ENCODE data around the gene L3MBTL4.

L3MBTL4 gene

GRCh38 chr18:5914951-5915350 is 499.8 kb downstream of the L3MBTL4 start:
- no peak for DNase-seq (ENCODE audit: low read depth)
- H3K4me3 ChIP-seq (ENCODE audit: low read depth, low read length): no peak overlapping the region
- no peak for TF ChIP-seq CTCF (IDR thresholded peaks at IDR 0.05; ENCODE audit: control insufficient read depth, extremely low read depth, insufficient read depth)

- no peak overlapping the region for H3K4me3 ChIP-seq (ENCODE audit: low read depth, low read length)
- TF ChIP-seq CTCF (IDR thresholded peaks at IDR 0.05; ENCODE audit: control insufficient read depth, extremely low read depth, insufficient read depth): no peak
- no peak for DNase-seq (ENCODE audit: low read depth)
Measured at GRCh38 chr18:5914016-5914415, 500.7 kb downstream of the L3MBTL4 start.

GRCh38 chr18:5912566-5912965 is 502.1 kb downstream of the L3MBTL4 start:
- DNase-seq (ENCODE audit: low read depth): no peak
- no peak for TF ChIP-seq CTCF (IDR thresholded peaks at IDR 0.05; ENCODE audit: control insufficient read depth, extremely low read depth, insufficient read depth)
- H3K4me3 ChIP-seq (ENCODE audit: low read depth, low read length): no peak overlapping the region

GRCh38 chr18:5909125-5909524 is 505.6 kb downstream of the L3MBTL4 start:
- DNase-seq (ENCODE audit: low read depth): no peak
- H3K4me3 ChIP-seq (ENCODE audit: low read depth, low read length): no peak overlapping the region
- TF ChIP-seq CTCF (IDR thresholded peaks at IDR 0.05; ENCODE audit: control insufficient read depth, extremely low read depth, insufficient read depth): no peak
